IMR-90 (cell line): Measurements from ENCODE around the gene WDR37.

ENCODE experiments used
- CEBPB ChIP-seq: IDR thresholded peaks from 2 replicates; pipeline ENCODE4 v1.6.1; 2012; ENCODE audit warnings: low read depth, low read length, improper control_type of control experiment
- CHD1 ChIP-seq: IDR thresholded peaks from 2 replicates; pipeline ENCODE4 v1.6.1; 2012; ENCODE audit warnings: low read depth, low read length, improper control_type of control experiment
- CTCF ChIP-seq: conservative IDR thresholded peaks from 2 replicates; pipeline ENCODE4 v1.5.1; 2012; ENCODE audit warnings: mild to moderate bottlenecking, low read depth, low read length, improper control_type of control experiment
- FOS ChIP-seq: fragments of 150-350 bp; IDR thresholded peaks from 2 replicates; pipeline ENCODE4 v1.6.1; 2016; ENCODE audit warnings: low read depth, low read length
- MAFK ChIP-seq: IDR thresholded peaks from 2 replicates; pipeline ENCODE4 v1.6.1; 2012; ENCODE audit warnings: low read depth, low read length, improper control_type of control experiment
- MXI1 ChIP-seq: IDR thresholded peaks from 2 replicates; pipeline ENCODE4 v1.6.1; 2012; ENCODE audit warnings: low read depth, mild to moderate bottlenecking, low read length, moderate library complexity, borderline replicate concordance
- POLR2A ChIP-seq: IDR thresholded peaks from 2 replicates; pipeline ENCODE4 v1.6.1; 2012; ENCODE audit warnings: mild to moderate bottlenecking, low read depth, low read length
- RAD21 ChIP-seq: IDR thresholded peaks from 2 replicates; pipeline ENCODE4 v1.6.1; 2012; ENCODE audit warnings: low read length, improper control_type of control experiment
- SMC3 ChIP-seq: fragments of 150-350 bp; IDR thresholded peaks from 2 replicates; pipeline ENCODE4 v1.6.1; 2016; ENCODE audit warnings: low read depth, mild to moderate bottlenecking, antibody characterized with exemption, low read length, moderate library complexity

- TF ChIP-seq CTCF, result no peak
- TF ChIP-seq SMC3, result no peak
- TF ChIP-seq POLR2A, result no peak
- no peak for TF ChIP-seq MXI1
- no peak for TF ChIP-seq CEBPB
- TF ChIP-seq CHD1, result no peak
- no peak for TF ChIP-seq FOS
- TF ChIP-seq RAD21, result no peak
- no peak for TF ChIP-seq MAFK
These were observed 117.8 kb downstream of the WDR37 start for GRCh38 chr10:1174022-1174421.
